GM13976 (cell line): ENCODE results near the gene CXCR2.

Experiments
- DNase-seq: peaks from one replicate; pipeline ENCODE4 v3.0.0; 2012; ENCODE audit warnings: low spot score
- in situ Hi-C: fragments of 300-500 bp; cut with MboI; formaldehyde crosslinking; loops from one replicate; pipeline ENCODE4 v1.12.0; 2022; ENCODE audit warnings: low sequenced_read_pairs, mixed read lengths, inconsistent platforms; ENCODE audit not compliant: unreplicated experiment
- TF ChIP-seq, protein P1 (sequence below): IDR thresholded peaks from 2 replicates; pipeline ENCODE4 v1.5.1; 2012; ENCODE audit warnings: borderline replicate concordance, mild to moderate bottlenecking; ENCODE audit not compliant: insufficient read depth; ENCODE audit errors: extremely low read depth, missing control alignments, control extremely low read depth

CXCR2 gene

DNA sequence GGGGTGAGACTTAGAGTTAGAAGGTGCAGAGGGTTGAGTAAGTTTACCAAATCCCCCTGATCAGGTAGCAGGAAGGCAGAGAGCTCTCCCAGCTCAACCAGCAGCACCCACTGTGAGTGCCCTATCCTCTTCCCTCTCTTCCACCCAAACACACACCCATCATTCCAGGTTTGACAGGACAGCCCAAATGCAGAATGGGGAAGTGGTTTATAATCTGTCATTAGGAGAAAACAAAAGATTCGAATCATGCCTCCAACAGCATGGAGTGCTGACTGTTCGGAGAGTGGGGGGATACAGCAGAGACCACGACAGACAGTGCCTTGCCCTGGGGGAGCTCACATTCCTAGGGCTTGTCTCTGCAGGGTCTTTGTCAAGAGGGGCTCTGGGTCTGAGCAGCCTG is 11.7 kb downstream of the CXCR2 start:
- in situ Hi-C loops, result no loop called here
- TF ChIP-seq, protein P1, sequence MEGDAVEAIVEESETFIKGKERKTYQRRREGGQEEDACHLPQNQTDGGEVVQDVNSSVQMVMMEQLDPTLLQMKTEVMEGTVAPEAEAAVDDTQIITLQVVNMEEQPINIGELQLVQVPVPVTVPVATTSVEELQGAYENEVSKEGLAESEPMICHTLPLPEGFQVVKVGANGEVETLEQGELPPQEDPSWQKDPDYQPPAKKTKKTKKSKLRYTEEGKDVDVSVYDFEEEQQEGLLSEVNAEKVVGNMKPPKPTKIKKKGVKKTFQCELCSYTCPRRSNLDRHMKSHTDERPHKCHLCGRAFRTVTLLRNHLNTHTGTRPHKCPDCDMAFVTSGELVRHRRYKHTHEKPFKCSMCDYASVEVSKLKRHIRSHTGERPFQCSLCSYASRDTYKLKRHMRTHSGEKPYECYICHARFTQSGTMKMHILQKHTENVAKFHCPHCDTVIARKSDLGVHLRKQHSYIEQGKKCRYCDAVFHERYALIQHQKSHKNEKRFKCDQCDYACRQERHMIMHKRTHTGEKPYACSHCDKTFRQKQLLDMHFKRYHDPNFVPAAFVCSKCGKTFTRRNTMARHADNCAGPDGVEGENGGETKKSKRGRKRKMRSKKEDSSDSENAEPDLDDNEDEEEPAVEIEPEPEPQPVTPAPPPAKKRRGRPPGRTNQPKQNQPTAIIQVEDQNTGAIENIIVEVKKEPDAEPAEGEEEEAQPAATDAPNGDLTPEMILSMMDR, result no peak
- no peak for DNase-seq

DNA sequence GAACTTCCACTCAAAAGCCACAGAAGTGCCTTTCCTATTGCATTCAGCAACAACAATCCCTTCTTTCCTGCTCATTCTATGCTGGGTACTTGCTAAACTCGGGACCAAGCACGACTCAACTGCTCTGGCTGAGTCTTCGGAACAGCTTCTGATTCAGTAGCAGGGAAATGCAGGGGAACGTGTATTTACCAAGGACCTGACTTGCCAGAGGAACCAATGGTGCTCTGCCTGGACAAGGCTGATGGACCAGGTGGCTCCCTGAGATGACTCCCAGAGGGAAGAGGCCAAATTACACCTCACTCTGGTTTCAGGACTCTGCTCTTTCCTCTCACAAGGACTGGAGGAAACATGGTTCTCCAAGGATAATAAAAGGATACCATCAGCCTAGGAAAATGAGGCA is 12.2 kb downstream of the CXCR2 start:
- in situ Hi-C loops, result no loop called here
- TF ChIP-seq, protein P1, result no peak
- no peak for DNase-seq

DNA sequence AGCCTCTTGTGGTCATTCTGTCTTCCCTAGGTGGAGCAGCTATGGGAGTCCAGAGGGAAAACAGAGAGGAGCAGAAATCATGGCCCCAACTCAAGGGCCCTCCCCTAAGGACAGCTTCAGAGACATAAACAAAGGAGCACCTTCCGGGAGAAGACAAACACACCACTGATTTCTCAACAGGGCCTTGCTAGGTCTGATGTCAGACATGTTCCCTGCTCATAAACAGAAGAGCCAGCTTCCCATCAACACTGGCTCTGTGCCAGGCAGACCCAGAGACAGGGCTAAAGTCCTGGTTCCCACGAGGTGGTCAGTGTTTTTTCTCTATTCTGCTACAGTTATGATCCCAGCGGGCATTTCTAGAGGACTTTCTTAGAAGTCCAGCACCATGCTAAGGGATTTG is 19.3 kb downstream of the CXCR2 start:
- TF ChIP-seq, protein P1, result no peak
- no peak for DNase-seq
- in situ Hi-C loops, result no loop called here

DNA sequence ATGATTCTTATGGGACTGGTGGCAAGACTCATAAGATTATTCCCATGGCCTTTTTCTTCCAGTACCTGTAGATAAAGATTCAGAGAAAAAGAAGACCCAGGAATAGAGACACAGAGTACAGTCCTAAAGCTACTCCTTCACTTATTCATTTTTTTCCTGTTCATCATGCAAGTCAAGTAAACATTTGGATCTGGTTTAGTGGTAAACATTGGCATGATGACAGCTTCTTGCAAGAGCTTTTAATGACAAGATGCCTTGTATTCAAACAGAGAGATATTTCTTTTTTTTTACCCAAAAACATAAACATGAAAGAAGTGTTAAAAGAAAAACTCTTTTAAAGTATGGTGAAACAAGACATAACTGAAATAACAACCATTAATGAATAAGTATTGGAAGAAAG is 20.2 kb downstream of the CXCR2 start:
- no peak for DNase-seq
- TF ChIP-seq, protein P1, result no peak
- in situ Hi-C loops, result no loop called here

DNA sequence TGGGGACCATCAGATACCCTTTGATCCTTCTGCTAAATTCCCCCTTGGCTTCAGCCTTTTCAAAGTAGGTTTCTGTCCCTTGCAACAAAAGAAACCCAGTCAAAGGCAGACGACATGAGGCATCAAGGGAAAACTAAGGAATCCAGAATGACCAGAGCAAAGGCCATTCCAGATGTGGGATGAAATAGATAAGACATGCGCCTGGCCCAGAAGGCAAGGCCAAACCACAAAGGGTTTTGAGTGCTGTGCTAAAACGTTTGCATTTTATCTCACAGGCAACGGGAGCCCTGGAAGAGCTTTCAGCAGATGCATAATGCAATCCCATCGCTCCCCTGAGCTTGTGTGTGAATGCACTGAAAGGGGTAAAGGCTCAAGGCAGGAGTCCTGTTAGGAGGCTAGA is 23.3 kb downstream of the CXCR2 start:
- in situ Hi-C loops, result no loop called here
- no peak for DNase-seq
- TF ChIP-seq, protein P1, result no peak

DNA sequence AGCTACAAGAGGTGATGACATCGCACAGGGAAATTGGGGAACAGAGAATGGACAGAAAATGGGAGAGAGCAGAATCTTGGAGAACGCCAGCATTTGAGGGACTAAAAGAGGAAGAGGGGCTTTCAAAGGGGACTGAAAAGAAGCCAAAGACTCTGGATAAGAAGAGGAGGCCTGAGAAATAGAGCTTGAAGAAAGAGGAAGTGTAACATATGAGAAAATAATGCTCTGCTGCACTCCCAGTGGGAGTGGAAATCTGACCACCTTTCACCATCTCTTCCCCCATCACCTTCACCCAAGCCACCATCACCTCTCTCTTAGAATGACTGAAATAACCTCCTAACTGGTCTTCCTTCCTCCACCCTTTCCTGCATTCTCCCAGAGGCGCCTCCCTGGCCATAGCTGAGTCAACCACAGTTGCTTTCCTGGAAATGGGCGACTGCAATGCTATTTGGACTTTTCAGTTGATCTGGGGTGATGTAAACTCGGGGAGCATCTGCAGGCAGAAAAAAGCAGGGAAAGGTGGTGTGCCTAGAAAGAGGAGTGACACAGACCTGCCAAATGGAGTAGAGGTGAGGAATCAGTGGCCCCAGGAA is 24.1 kb downstream of the CXCR2 start:
- in situ Hi-C loops, result no loop called here
- peak; percentile 34 for DNase-seq
- TF ChIP-seq, protein P1, result no peak

DNA sequence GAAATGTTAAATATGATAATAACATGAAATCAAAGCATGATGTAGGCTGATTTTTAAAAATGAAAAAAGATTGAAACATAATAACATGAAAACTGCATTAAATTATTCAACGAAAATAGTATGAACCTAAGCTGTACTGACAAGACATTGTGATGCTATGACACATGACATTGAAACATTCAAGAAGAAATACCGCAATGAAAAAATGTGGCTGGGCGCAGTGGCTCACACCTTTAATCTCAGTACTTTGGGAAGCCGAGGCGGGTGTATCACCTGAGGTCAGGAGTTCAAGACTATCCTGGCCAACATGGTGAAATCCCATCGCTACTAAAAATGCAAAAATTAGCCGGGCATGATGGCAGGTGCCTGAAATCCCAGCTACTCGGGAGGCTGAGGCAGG is 26.3 kb downstream of the CXCR2 start:
- TF ChIP-seq, protein P1, result no peak
- DNase-seq, result no peak
- in situ Hi-C loops, result no loop called here
